HepG2 (cell line): ENCODE data around the gene DNAJC4. TPM values are rescaled to one million over a fixed set of nuclear protein-coding genes. Genes with fewer than 3 reads are reported as not detected.

ENCODE experiments used
- BRF2 ChIP-seq: sonication (generic); formaldehyde crosslinking; IDR thresholded peaks from 2 replicates; pipeline ENCODE4 v1.8.1; 2022; ENCODE audit warnings: mild to moderate bottlenecking, missing genetic modification reagents
- FOXA3 ChIP-seq: IDR thresholded peaks from 2 replicates; pipeline ENCODE4 v1.6.1; 2016; ENCODE audit warnings: missing genetic modification reagents, missing compliant biosample characterization
- FOXP4 ChIP-seq: sonication (generic); formaldehyde crosslinking; IDR thresholded peaks from 2 replicates; pipeline ENCODE4 v1.4.0; 2020; ENCODE audit warnings: missing genetic modification reagents
- HOXA7 ChIP-seq: sonication (generic); formaldehyde crosslinking; IDR thresholded peaks from 2 replicates; pipeline ENCODE4 v1.8.1; 2022; ENCODE audit warnings: mild to moderate bottlenecking, missing genetic modification reagents, moderate library complexity
- MBD4 ChIP-seq: IDR thresholded peaks from 2 replicates; pipeline ENCODE4 v1.6.1; 2012; ENCODE audit warnings: low read length, inconsistent platforms, borderline replicate concordance
- MTA1 ChIP-seq: sonication (generic); formaldehyde crosslinking; IDR thresholded peaks from 2 replicates; pipeline ENCODE4 v1.4.0; 2020; ENCODE audit warnings: missing genetic modification reagents, mild to moderate bottlenecking, borderline replicate concordance
- NKX3-1 ChIP-seq: sonication (generic); formaldehyde crosslinking; IDR thresholded peaks from 2 replicates; pipeline ENCODE4 v1.5.0; 2020; ENCODE audit warnings: missing genetic modification reagents
- ONECUT2 ChIP-seq: sonication (generic); formaldehyde crosslinking; IDR thresholded peaks from 2 replicates; pipeline ENCODE4 v1.4.0; 2020; ENCODE audit warnings: missing genetic modification reagents
- PHF21A ChIP-seq: sonication (generic); formaldehyde crosslinking; IDR thresholded peaks from 2 replicates; pipeline ENCODE4 v1.5.0; 2020; ENCODE audit warnings: mild to moderate bottlenecking, missing genetic modification reagents
- PHF8 ChIP-seq: sonication (generic); formaldehyde crosslinking; IDR thresholded peaks from 2 replicates; pipeline ENCODE4 v1.5.0; 2020; ENCODE audit warnings: missing genetic modification reagents
- TARDBP ChIP-seq: sonication (generic); formaldehyde crosslinking; IDR thresholded peaks from 2 replicates; pipeline ENCODE4 v1.8.0; 2022; ENCODE audit warnings: mild to moderate bottlenecking, missing genetic modification reagents
- TEF ChIP-seq: sonication (generic); formaldehyde crosslinking; IDR thresholded peaks from 2 replicates; pipeline ENCODE4 v1.5.0; 2020; ENCODE audit warnings: missing genetic modification reagents
- THYN1 ChIP-seq: sonication (generic); formaldehyde crosslinking; IDR thresholded peaks from 2 replicates; pipeline ENCODE4 v1.8.1; 2023; ENCODE audit warnings: low read depth, mild to moderate bottlenecking, moderate library complexity, missing genetic modification reagents, borderline replicate concordance
- ZBTB14 ChIP-seq: sonication (generic); formaldehyde crosslinking; IDR thresholded peaks from 2 replicates; pipeline ENCODE4 v1.4.0; 2020; ENCODE audit warnings: missing genetic modification reagents
- ZFAT ChIP-seq: sonication (generic); formaldehyde crosslinking; conservative IDR thresholded peaks from 2 replicates; pipeline ENCODE4 v1.8.1; 2023; ENCODE audit warnings: missing genetic modification reagents, inconsistent platforms
- ZNF121 ChIP-seq: sonication (generic); formaldehyde crosslinking; IDR thresholded peaks from 2 replicates; pipeline ENCODE4 v1.5.0; 2020; ENCODE audit warnings: mild to moderate bottlenecking, missing genetic modification reagents
- ZNF281 ChIP-seq: sonication (generic); formaldehyde crosslinking; IDR thresholded peaks from 2 replicates; pipeline ENCODE4 v1.4.0; 2020; ENCODE audit warnings: missing genetic modification reagents, borderline replicate concordance
- ZNF441 ChIP-seq: sonication (generic); formaldehyde crosslinking; IDR thresholded peaks from 2 replicates; pipeline ENCODE4 v1.7.0; 2021; ENCODE audit warnings: missing genetic modification reagents, borderline replicate concordance
- ZNF501 ChIP-seq: sonication (generic); formaldehyde crosslinking; IDR thresholded peaks from 2 replicates; pipeline ENCODE4 v1.5.1; 2020; ENCODE audit warnings: mild to moderate bottlenecking, moderate library complexity, missing genetic modification reagents
- ZNF562 ChIP-seq: sonication (generic); formaldehyde crosslinking; IDR thresholded peaks from 2 replicates; pipeline ENCODE4 v1.8.0; 2022; ENCODE audit warnings: missing genetic modification reagents, borderline replicate concordance
- polyA plus RNA-seq, 8 experiments: library from polyadenylated mRNA; depleted of rRNA in 3 of 8; stranded (reverse) in 7 of 8; unstranded in 1 of 8; fragments of >200 nt; fragmentation: Illumina TruSeq in 4 of 8; extraction: Trizol in 4 of 8; gene quantifications; 2 replicates each; pipeline versions ENCODE4 v1.2.1 to v1.2.3, GENCODE V29; 2011 to 2016; ENCODE audit warnings: low read depth in 4 of 8, missing spikeins in 1 of 8, mixed read lengths in 1 of 8; ENCODE audit not compliant: insufficient read depth in 1 of 8
- total RNA-seq, 5 experiments: library from RNA; depleted of rRNA; stranded (reverse); fragments of >200 nt; fragmentation: Illumina TruSeq; extraction: Trizol; gene quantifications; 2 replicates each; pipeline ENCODE4 v1.2.3, GENCODE V29; 2016; ENCODE audit warnings: low read depth in 1 of 5
- TF ChIP-seq, protein P1 (sequence below): sonication (generic); formaldehyde crosslinking; IDR thresholded peaks from 2 replicates; pipeline ENCODE4 v1.5.0; 2020; ENCODE audit warnings: mild to moderate bottlenecking, missing genetic modification reagents

DNAJC4 gene
- total and polyA plus RNA-seq, 2 of the 13 experiments (the other 11 are each of a cell fraction or from before 2014, with no cell fraction given), result 10.3 to 60.8 TPM

GRCh38 chr11:64185175-64185692 lies 45.1 kb upstream of the DNAJC4 start (continued):
- TF ChIP-seq ZNF501 (CRISPR knock-in tag) (peak; percentile 94), PHF21A (peak; percentile 94), ONECUT2 (CRISPR knock-in tag) (peak; percentile 63), NKX3-1 (CRISPR knock-in tag) (no peak), HOXA7 (CRISPR knock-in tag) (peak; percentile 87; the same call in 1 of the 2 replicates), MBD4 (no peak), PHF8 (peak; percentile 91), MTA1 (CRISPR knock-in tag) (peak; percentile 79; the same call in 1 of the 2 replicates), ZNF281 (CRISPR knock-in tag) (peak; percentile 44; the same call in 1 of the 2 replicates), ZNF121 (peak; percentile 80; the same call in 1 of the 2 replicates), THYN1 (CRISPR knock-in tag) (no peak), ZFAT (CRISPR knock-in tag) (no peak), TARDBP (CRISPR knock-in tag) (peak; percentile 87; the same call in 1 of the 2 replicates), ZBTB14 (CRISPR knock-in tag) (peak; percentile 53), FOXP4 (CRISPR knock-in tag) (peak; percentile 19; the same call in 1 of the 2 replicates), FOXA3 (CRISPR knock-in tag) (no peak; the same call in 1 of the 2 replicates), ZNF562 (no peak), BRF2 (CRISPR knock-in tag) (peak; percentile 97), TEF (CRISPR knock-in tag) (peak; percentile 87), ZNF441 (CRISPR knock-in tag) (peak; percentile 90)
- TF ChIP-seq, protein P1, sequence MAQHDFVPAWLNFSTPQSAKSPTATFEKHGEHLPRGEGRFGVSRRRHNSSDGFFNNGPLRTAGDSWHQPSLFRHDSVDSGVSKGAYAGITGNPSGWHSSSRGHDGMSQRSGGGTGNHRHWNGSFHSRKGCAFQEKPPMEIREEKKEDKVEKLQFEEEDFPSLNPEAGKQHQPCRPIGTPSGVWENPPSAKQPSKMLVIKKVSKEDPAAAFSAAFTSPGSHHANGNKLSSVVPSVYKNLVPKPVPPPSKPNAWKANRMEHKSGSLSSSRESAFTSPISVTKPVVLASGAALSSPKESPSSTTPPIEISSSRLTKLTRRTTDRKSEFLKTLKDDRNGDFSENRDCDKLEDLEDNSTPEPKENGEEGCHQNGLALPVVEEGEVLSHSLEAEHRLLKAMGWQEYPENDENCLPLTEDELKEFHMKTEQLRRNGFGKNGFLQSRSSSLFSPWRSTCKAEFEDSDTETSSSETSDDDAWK (CRISPR knock-in tag), result no peak
